ENCODE data around the gene TMPRSS4. TPM values are rescaled to one million over a fixed set of nuclear protein-coding genes. Genes with fewer than 3 reads are reported as not detected.

Gene TMPRSS4
- total RNA-seq, 1 donor from 2014 or later: 7.9 TPM

- no peak for TF ChIP-seq CTCF (IDR thresholded peaks at IDR 0.05)
- no peak overlapping the region for H3K27ac ChIP-seq
- H3K4me3 ChIP-seq: no peak overlapping the region
- no peaks in the 10 kb centered on the region for H3K27me3 ChIP-seq (ENCODE audit: low read depth)
- intact Hi-C loops (cut with DNase I): no loop called here
- DNase-seq (no peak), ATAC-seq (no peak)
- no peaks in the 10 kb centered on the region for H3K36me3 ChIP-seq
- no peaks in the 10 kb centered on the region for H3K9me3 ChIP-seq
- no peaks in the 10 kb centered on the region for H3K4me1 ChIP-seq
Observed at GRCh38 chr11:118071416-118072030, 5.4 kb upstream of the TMPRSS4 start.

- no peak overlapping the region for H3K27ac ChIP-seq
- H3K4me1 ChIP-seq: no peaks in the 10 kb centered on the region
- ATAC-seq (no peak), DNase-seq (no peak)
- intact Hi-C loops (cut with DNase I): no loop called here
- H3K9me3 ChIP-seq: no peaks in the 10 kb centered on the region
- no peaks in the 10 kb centered on the region for H3K36me3 ChIP-seq
- TF ChIP-seq CTCF (IDR thresholded peaks at IDR 0.05): no peak
- no peaks in the 10 kb centered on the region for H3K27me3 ChIP-seq (ENCODE audit: low read depth)
- H3K4me3 ChIP-seq: no peak overlapping the region
Observed at GRCh38 chr11:118073554-118073953, 3.3 kb upstream of the TMPRSS4 start.

GRCh38 chr11:118074091-118074685, 2.7 kb upstream of the TMPRSS4 start:
- DNase-seq: no peak

GRCh38 chr11:118074785-118075184, 2.1 kb upstream of the TMPRSS4 start:
- no peak overlapping the region for H3K4me3 ChIP-seq
- H3K4me1 ChIP-seq: no peaks in the 10 kb centered on the region
- DNase-seq: no peak
- TF ChIP-seq CTCF (IDR thresholded peaks at IDR 0.05): no peak
- no peaks in the 10 kb centered on the region for H3K36me3 ChIP-seq
- intact Hi-C loops (cut with DNase I): no loop called here
- H3K9me3 ChIP-seq: no peaks in the 10 kb centered on the region
- no peak overlapping the region for H3K27ac ChIP-seq
- ATAC-seq: no peak
- H3K27me3 ChIP-seq (ENCODE audit: low read depth): peaks cover 3% of the 10 kb centered on the region

More at GRCh38 chr11:118074091-118074685, 2.7 kb upstream of the TMPRSS4 start:
- no peak overlapping the region for H3K27ac ChIP-seq
- H3K9me3 ChIP-seq: no peaks in the 10 kb centered on the region
- H3K4me3 ChIP-seq: no peak overlapping the region
- H3K4me1 ChIP-seq: no peaks in the 10 kb centered on the region
- ATAC-seq: no peak
- TF ChIP-seq CTCF (IDR thresholded peaks at IDR 0.05): no peak
- intact Hi-C loops (cut with DNase I): no loop called here
- H3K36me3 ChIP-seq: no peaks in the 10 kb centered on the region
- H3K27me3 ChIP-seq (ENCODE audit: low read depth): no peaks in the 10 kb centered on the region

- Histone ChIP-seq H3K36me3 (no peaks in the 10 kb centered on the region), H3K9me3 (no peaks in the 10 kb centered on the region), H3K4me1 (peaks cover 7% of the 10 kb centered on the region), H3K4me3 (no peak overlapping the region), H3K27me3 (ENCODE audit: low read depth) (peaks cover 3% of the 10 kb centered on the region), H3K27ac (no peak overlapping the region)
- intact Hi-C loops (cut with DNase I): no loop called here
- ATAC-seq (no peak), DNase-seq (no peak)
- no peak for TF ChIP-seq CTCF (IDR thresholded peaks at IDR 0.05)
Observed at GRCh38 chr11:118078911-118079411, 2.1 kb downstream of the TMPRSS4 start.
